GM12878 (cell line): Measurements from ENCODE around the gene BRD9. TPM values are rescaled to one million over a fixed set of nuclear protein-coding genes. Genes with fewer than 3 reads are reported as not detected.
"Not testable (repeated sequence)": the region's sequence is repeated elsewhere in the genome, so short reads cannot be mapped to it uniquely, and the experiment has no call there.

Experiments
- ATAC-seq: fragments of 200-7000 bp; cut with Tn5 transposase; 3 replicates; pipeline ENCODE4 v1.9.1; 2020; ENCODE audit warnings: mild to moderate bottlenecking, moderate library complexity
- BruUV-seq: library from RNA; stranded (reverse); fragments of 400-500 nt; replicated peaks from 2 replicates; lab custom pipeline; 2021; lab: Mats Ljungman, UMichigan
- CTCF ChIA-PET: fragments of 300-600 bp; sonication (Branson Sonifier 250); formaldehyde crosslinking; extraction: SDS; loops from one replicate; lab custom pipeline; 2021; ENCODE audit warnings: inconsistent platforms; lab: Yijun Ruan, JAX
- POLR2A ChIA-PET: fragments of 350-600 bp; formaldehyde crosslinking; extraction: SDS; loops from one replicate; lab custom pipeline; 2021; ENCODE audit warnings: inconsistent platforms; lab: Charles Lee
- RAD21 ChIA-PET: fragments of 300-600 bp; sonication (Branson Sonifier 250); formaldehyde crosslinking; loops from one replicate; lab custom pipeline; 2023; ENCODE audit warnings: antibody characterized with exemption; ENCODE audit not compliant: unreplicated experiment; lab: Charles Lee
- SMC1A ChIA-PET: fragments of 300-600 bp; sonication (Branson Sonifier 250); formaldehyde crosslinking; loops from one replicate; lab custom pipeline; 2023; ENCODE audit not compliant: unreplicated experiment, uncharacterized antibody; lab: Charles Lee
- DNase-seq: peaks from one replicate; pipeline ENCODE4 v3.0.0-alpha.2; 2011; ENCODE audit warnings: low read depth, low spot score
- FAIRE-seq: peaks from 3 replicates; lab custom pipeline; 2011; peaks lifted over from hg19 to GRCh38; lab: Jason Lieb, UNC
- H2AFZ ChIP-seq: 2 replicates; pipeline ENCODE4 v1.6.0; 2011; ENCODE audit warnings: low read depth, low read length, control low read depth; ENCODE audit not compliant: control insufficient read depth
- H3K27ac ChIP-seq: 2 replicates; pipeline ENCODE4 v1.5.1; 2011; ENCODE audit warnings: control low read depth; ENCODE audit not compliant: control insufficient read depth, insufficient read depth
- H3K27me3 ChIP-seq, 2 experiments: replicated peaks in 1 of 2; 2 replicates each; pipeline versions ENCODE4 v1.6.0 to v1.6.1; 2011; ENCODE audit warnings: low read length in 1 of 2; ENCODE audit not compliant: control insufficient read depth in 2 of 2, insufficient read depth in 2 of 2
- H3K36me3 ChIP-seq, 2 experiments: 2 replicates each; pipeline ENCODE4 v1.5.1; 2011; ENCODE audit warnings: low read length in 1 of 2; ENCODE audit not compliant: control insufficient read depth in 2 of 2, insufficient read depth in 2 of 2
- H3K4me1 ChIP-seq: 2 replicates; pipeline ENCODE4 v1.6.1; 2011; ENCODE audit warnings: mild to moderate bottlenecking, low read length, moderate library complexity, mixed read lengths; ENCODE audit not compliant: control insufficient read depth, insufficient read depth
- H3K4me2 ChIP-seq: 2 replicates; pipeline ENCODE4 v1.6.0; 2011; ENCODE audit warnings: control low read depth; ENCODE audit not compliant: control insufficient read depth, insufficient read depth
- H3K4me3 ChIP-seq: fragments of 200-600 bp; sonication (generic); 2 replicates; pipeline ENCODE4 v1.5.1; 2016
- H3K79me2 ChIP-seq: 2 replicates; pipeline ENCODE4 v1.6.0; 2011; ENCODE audit warnings: low read length; ENCODE audit not compliant: control insufficient read depth, insufficient read depth
- H3K9ac ChIP-seq: 2 replicates; pipeline ENCODE4 v1.8.0; 2011; ENCODE audit warnings: low read length, control low read depth, mixed read lengths; ENCODE audit not compliant: control insufficient read depth, insufficient read depth
- H3K9me3 ChIP-seq: replicated peaks from 3 replicates; pipeline ENCODE4 v1.5.1; 2011; ENCODE audit warnings: mild to moderate bottlenecking, low read length; ENCODE audit not compliant: control insufficient read depth, insufficient read depth
- H4K20me1 ChIP-seq: 2 replicates; pipeline ENCODE4 v1.6.0; 2011; ENCODE audit not compliant: control insufficient read depth, insufficient read depth
- WGBS: methylation state at CpG from one replicate; pipeline ENCODE4 v1.1.6; 2016; ENCODE audit warnings: low lambda C conversion rate; ENCODE audit not compliant: insufficient replicate concordance, insufficient coverage; ENCODE audit errors: missing lambda C conversion rate; 5-methylcytosine and 5-hydroxymethylcytosine counted together
- in situ Hi-C: fragments of 300-500 bp; cut with MboI; formaldehyde crosslinking; loops from 9 replicates; pipeline ENCODE4 v1.14.3; 2018; ENCODE audit warnings: mixed read lengths
- intact Hi-C: fragments of 100-400 bp; cut with micrococcal nuclease; formaldehyde crosslinking; loops from one replicate; pipeline ENCODE4 v1.14.2; 2022; ENCODE audit not compliant: unreplicated experiment
- polyA plus RNA-seq, 11 experiments: library from polyadenylated mRNA; depleted of rRNA in 4 of 11; unstranded in 6 of 11; stranded (reverse) in 5 of 11; fragments of >200 nt; fragmentation: Nextera tagmentation in 4 of 11; fragmentation: Illumina TruSeq in 1 of 11; extraction: Ambion mirVana in 4 of 11; extraction: Trizol in 1 of 11; gene quantifications; 1 replicate in 1 of 11; 2 replicates in 10 of 11; pipeline versions ENCODE4 v1.2.1 to v1.2.3, GENCODE V29; 2011 to 2016; ENCODE audit warnings: inconsistent platforms in 2 of 11, missing spikeins in 2 of 11, low read depth in 1 of 11
- total RNA-seq, 4 experiments: library from RNA; depleted of rRNA in 3 of 4; stranded (reverse); fragments of >200 nt in 3 of 4; fragmentation: Illumina TruSeq in 1 of 4; extraction: Trizol in 1 of 4; gene quantifications; 2 replicates each; pipeline versions ENCODE4 v1.2.1 to v1.2.3, GENCODE V29; 2013 to 2021

Gene BRD9
- total and polyA plus RNA-seq, 10 of the 15 experiments (the other 5 are each of a cell fraction or from before 2014, with no cell fraction given): 2.0 to 48.6 (median 32.4) TPM

- H3K79me2 ChIP-seq, H3K9me3 ChIP-seq, H4K20me1 ChIP-seq, intact Hi-C loops, H3K27me3 ChIP-seq, H3K9ac ChIP-seq, RAD21 ChIA-PET, H2AFZ ChIP-seq, POLR2A ChIA-PET, DNase-seq, H3K4me2 ChIP-seq, in situ Hi-C loops, H3K4me3 ChIP-seq, H3K27ac ChIP-seq, H3K36me3 ChIP-seq, SMC1A ChIA-PET, CTCF ChIA-PET, H3K4me1 ChIP-seq, BruUV-seq, FAIRE-seq, ATAC-seq: not testable (repeated sequence)
- WGBS: 91% methylated on average over 9 of the region's 19 CpGs
Measured at GRCh38 chr5:828194-828593, 64.4 kb downstream of the BRD9 start.

DNA sequence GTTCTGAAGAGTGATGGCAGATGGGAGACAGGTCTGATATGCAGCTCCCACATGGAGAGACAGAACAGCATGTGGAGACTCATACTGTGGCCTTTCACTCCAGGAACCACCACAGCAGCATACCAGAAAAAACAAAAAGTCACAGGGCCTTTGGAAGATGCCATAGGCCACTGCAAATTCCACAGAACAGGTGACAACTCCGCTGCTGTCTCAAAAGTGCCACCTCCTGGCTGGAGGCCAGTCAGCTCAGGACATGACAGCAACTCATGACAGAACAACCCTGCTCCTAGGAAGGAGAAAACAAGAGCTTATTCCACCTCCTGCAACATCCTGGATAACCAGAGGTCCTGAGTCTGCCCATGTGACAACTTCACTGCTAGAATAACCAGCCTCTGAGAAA is 67.1 kb downstream of the BRD9 start:
- H2AFZ ChIP-seq, H3K27ac ChIP-seq, POLR2A ChIA-PET, H3K9ac ChIP-seq, intact Hi-C loops, in situ Hi-C loops, FAIRE-seq, BruUV-seq, H3K9me3 ChIP-seq, H3K36me3 ChIP-seq, H3K27me3 ChIP-seq, H3K4me1 ChIP-seq, H3K79me2 ChIP-seq, DNase-seq, SMC1A ChIA-PET, H3K4me2 ChIP-seq, H3K4me3 ChIP-seq, CTCF ChIA-PET, H4K20me1 ChIP-seq, RAD21 ChIA-PET: not testable (repeated sequence)
- peak; percentile 63 for ATAC-seq
- 0% methylated on average over 1 of the region's 1 CpG for WGBS
